HUES6 (cell line): ENCODE data around the gene ZGPAT.
A peak's percentile ranks its signal among the peaks of the same experiment; 100 is the strongest.

Experiments
- H3K27ac ChIP-seq: 2 replicates; pipeline ENCODE4 v1.7.0; 2013; ENCODE audit warnings: low read depth, mild to moderate bottlenecking, low read length, inconsistent platforms
- H3K27me3 ChIP-seq: 2 replicates; pipeline ENCODE4 v1.6.1; 2013; ENCODE audit warnings: low read length; ENCODE audit not compliant: control insufficient read depth, insufficient read depth
- H3K36me3 ChIP-seq: 2 replicates; pipeline ENCODE4 v1.6.1; 2013; ENCODE audit warnings: low read length; ENCODE audit not compliant: control insufficient read depth, insufficient read depth
- H3K4me1 ChIP-seq: 2 replicates; pipeline ENCODE4 v1.6.1; 2013; ENCODE audit warnings: low read length; ENCODE audit not compliant: control insufficient read depth, insufficient read depth
- H3K4me3 ChIP-seq: 2 replicates; pipeline ENCODE4 v1.5.1; 2013; ENCODE audit warnings: low read depth, low read length
- H3K9ac ChIP-seq: one replicate; pipeline ENCODE4 v1.6.1; 2013; ENCODE audit warnings: mild to moderate bottlenecking, low read length
- H3K9me3 ChIP-seq: 2 replicates; pipeline ENCODE4 v1.6.1; 2013; ENCODE audit warnings: low read depth, low read length; ENCODE audit not compliant: control insufficient read depth, insufficient read depth

Gene ZGPAT

GRCh38 chr20:63701051-63701328, 6.8 kb upstream of the ZGPAT start:
- peaks cover 30% of the 10 kb centered on the region for H3K4me1 ChIP-seq
- no peak overlapping the region for H3K4me3 ChIP-seq
- H3K27me3 ChIP-seq = no peaks in the 10 kb centered on the region
- peaks cover 24% of the 10 kb centered on the region for H3K36me3 ChIP-seq
- no peak overlapping the region for H3K27ac ChIP-seq
- H3K9me3 ChIP-seq = no peaks in the 10 kb centered on the region
- no peak overlapping the region for H3K9ac ChIP-seq

GRCh38 chr20:63701329-63702035, 6.4 kb upstream of the ZGPAT start:
- peaks cover 30% of the 10 kb centered on the region for H3K4me1 ChIP-seq
- H3K27me3 ChIP-seq = no peaks in the 10 kb centered on the region
- H3K4me3 ChIP-seq = no peak overlapping the region
- H3K9ac ChIP-seq = no peak overlapping the region
- H3K9me3 ChIP-seq = no peaks in the 10 kb centered on the region
- H3K27ac ChIP-seq = no peak overlapping the region
- peaks cover 29% of the 10 kb centered on the region for H3K36me3 ChIP-seq

GRCh38 chr20:63702036-63702665, 5.7 kb upstream of the ZGPAT start:
- H3K9me3 ChIP-seq = no peaks in the 10 kb centered on the region
- no peaks in the 10 kb centered on the region for H3K27me3 ChIP-seq
- peaks cover 25% of the 10 kb centered on the region for H3K4me1 ChIP-seq
- H3K27ac ChIP-seq = no peak overlapping the region
- peaks cover 30% of the 10 kb centered on the region for H3K36me3 ChIP-seq
- no peak overlapping the region for H3K4me3 ChIP-seq
- H3K9ac ChIP-seq = no peak overlapping the region

- no peaks in the 10 kb centered on the region for H3K27me3 ChIP-seq
- H3K9me3 ChIP-seq = no peaks in the 10 kb centered on the region
- no peak overlapping the region for H3K9ac ChIP-seq
- no peak overlapping the region for H3K27ac ChIP-seq
- H3K4me3 ChIP-seq = no peak overlapping the region
- H3K36me3 ChIP-seq = peaks cover 30% of the 10 kb centered on the region
- peaks cover 19% of the 10 kb centered on the region for H3K4me1 ChIP-seq
Observed at GRCh38 chr20:63702751-63703470, 4.9 kb upstream of the ZGPAT start.

GRCh38 chr20:63703471-63703975, 4.3 kb upstream of the ZGPAT start:
- Histone ChIP-seq H3K36me3 (peaks cover 30% of the 10 kb centered on the region), H3K4me3 (no peak overlapping the region), H3K27ac (no peak overlapping the region), H3K27me3 (no peaks in the 10 kb centered on the region), H3K4me1 (peaks cover 19% of the 10 kb centered on the region), H3K9ac (no peak overlapping the region), H3K9me3 (no peaks in the 10 kb centered on the region)

GRCh38 chr20:63703976-63704748, 3.7 kb upstream of the ZGPAT start:
- Histone ChIP-seq H3K27ac (no peak overlapping the region), H3K4me3 (no peak overlapping the region), H3K27me3 (no peaks in the 10 kb centered on the region), H3K36me3 (peaks cover 34% of the 10 kb centered on the region), H3K4me1 (peaks cover 17% of the 10 kb centered on the region), H3K9ac (no peak overlapping the region), H3K9me3 (no peaks in the 10 kb centered on the region)

GRCh38 chr20:63704749-63705117, 3.1 kb upstream of the ZGPAT start:
- H3K9me3 ChIP-seq = no peaks in the 10 kb centered on the region
- no peak overlapping the region for H3K4me3 ChIP-seq
- no peaks in the 10 kb centered on the region for H3K27me3 ChIP-seq
- H3K9ac ChIP-seq = no peak overlapping the region
- H3K4me1 ChIP-seq = peaks cover 11% of the 10 kb centered on the region
- H3K36me3 ChIP-seq = peaks cover 39% of the 10 kb centered on the region
- no peak overlapping the region for H3K27ac ChIP-seq

- H3K36me3 ChIP-seq = peaks cover 43% of the 10 kb centered on the region
- no peak overlapping the region for H3K27ac ChIP-seq
Observed at GRCh38 chr20:63705232-63706026, 2.4 kb upstream of the ZGPAT start.

GRCh38 chr20:63706027-63706695, 1.7 kb upstream of the ZGPAT start:
- no peaks in the 10 kb centered on the region for H3K27me3 ChIP-seq
- H3K27ac ChIP-seq = no peak overlapping the region
- peak overlapping the region; percentile 78 for H3K4me3 ChIP-seq
- no peaks in the 10 kb centered on the region for H3K9me3 ChIP-seq
- peak overlapping the region; percentile 92 for H3K9ac ChIP-seq
- H3K36me3 ChIP-seq = peaks cover 50% of the 10 kb centered on the region
- H3K4me1 ChIP-seq = peaks cover 8% of the 10 kb centered on the region

More at GRCh38 chr20:63705232-63706026, 2.4 kb upstream of the ZGPAT start:
- Histone ChIP-seq H3K4me1 (peaks cover 8% of the 10 kb centered on the region), H3K9me3 (no peaks in the 10 kb centered on the region), H3K4me3 (no peak overlapping the region), H3K27me3 (no peaks in the 10 kb centered on the region), H3K9ac (no peak overlapping the region)
